Left ventricle myocardium superior (tissue), 1 donor: ENCODE data around the gene RBM15B. TPM values are rescaled to one million over a fixed set of nuclear protein-coding genes. Genes with fewer than 3 reads are reported as not detected.
"Not testable (repeated sequence)": the region's sequence is repeated elsewhere in the genome, so short reads cannot be mapped to it uniquely, and the experiment has no call there.

Source experiments
- ATAC-seq: fragments of 200-7000 bp; cut with Tn5 transposase; one replicate; pipeline ENCODE4 v1.9.1; 2020; ENCODE audit warnings: mild to moderate bottlenecking, moderate library complexity
- DNase-seq: peaks from one replicate; pipeline ENCODE4 v3.0.0-alpha.2; 2020
- intact Hi-C: fragments of 100-400 bp; cut with micrococcal nuclease; formaldehyde crosslinking; loops from one replicate; pipeline ENCODE4 v1.11.0; 2022
- total RNA-seq: library from RNA; stranded (reverse); fragmentation: NEBNext Ultra II Directional; extraction: Animal tissue kit (Norgen Biotek cat#: 25700); gene quantifications from one replicate; pipeline ENCODE4 v1.2.1, GENCODE V29; 2021
- donor health status: DM: no; HTN: yes; CAD: no; lungs with severe emphysema.

RBM15B gene
- total RNA-seq, 1 donor from 2014 or later, result 12.6 TPM

DNA sequence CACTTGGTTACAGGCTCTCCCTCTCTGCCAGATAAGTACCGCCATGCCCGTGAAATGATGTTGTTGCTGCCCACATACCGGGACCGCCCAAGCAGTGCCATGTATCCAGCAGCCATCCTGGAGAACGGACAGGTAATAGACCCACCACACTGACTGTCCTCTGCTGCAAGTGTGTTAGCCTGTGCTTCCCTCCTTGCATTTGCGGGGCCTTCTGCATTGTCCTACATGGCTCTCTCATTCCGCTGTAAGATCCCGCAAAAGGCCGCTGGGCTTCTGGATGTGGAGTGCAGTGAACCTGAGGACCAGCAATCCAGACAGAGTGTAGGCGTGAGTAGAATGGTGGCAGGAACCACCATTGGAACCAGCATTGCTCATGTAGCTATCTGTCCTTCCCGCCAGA, 16.6 kb upstream of the RBM15B start:
- intact Hi-C loops, result no loop called here
- DNase-seq (no peak), ATAC-seq (no peak)

DNA sequence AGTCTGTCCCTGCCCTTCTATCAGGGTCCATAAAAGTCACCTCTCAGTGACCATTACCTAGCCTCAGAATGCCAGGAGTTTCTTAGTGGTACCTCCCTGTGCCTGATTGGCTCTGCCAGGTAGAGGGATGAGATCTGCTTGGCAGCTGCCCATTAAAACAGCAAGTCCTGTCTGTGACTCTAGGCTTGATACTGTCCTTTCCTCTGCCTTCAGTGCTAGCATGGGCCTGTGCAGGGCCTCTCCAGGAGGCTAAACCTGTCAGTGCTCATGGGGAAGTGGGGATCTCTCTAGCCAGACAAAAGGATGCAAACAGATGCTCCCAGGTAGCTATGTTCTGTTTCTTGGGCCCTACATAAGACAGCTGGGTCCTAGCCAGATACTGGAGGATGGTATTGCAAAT, 15.9 kb upstream of the RBM15B start:
- intact Hi-C loops, result no loop called here
- no peak for DNase-seq

DNA sequence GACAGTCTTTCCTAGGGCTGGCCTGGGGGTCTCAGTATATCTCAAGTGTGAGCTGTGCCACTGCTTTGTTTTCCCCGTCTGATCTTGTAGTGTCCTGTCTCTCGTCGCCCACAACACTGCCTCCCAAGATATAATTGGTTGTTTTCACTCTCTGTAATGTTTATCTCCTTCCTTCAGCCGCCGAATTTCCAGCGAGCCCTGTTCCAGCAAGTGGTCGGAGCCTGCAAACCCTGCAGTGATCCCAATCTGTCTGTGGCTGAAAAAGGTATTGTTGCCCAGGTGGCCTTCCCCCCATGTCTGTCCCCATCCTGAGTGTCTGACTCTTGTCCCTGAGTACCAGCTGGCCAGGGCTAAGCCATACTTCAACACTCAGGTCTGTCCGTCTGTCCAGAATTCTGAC, 15.5 kb upstream of the RBM15B start:
- intact Hi-C loops, result no loop called here
- ATAC-seq (no peak), DNase-seq (no peak)

More for the DNA sequence above, 15.9 kb upstream of the RBM15B start:
- no peak for ATAC-seq

DNA sequence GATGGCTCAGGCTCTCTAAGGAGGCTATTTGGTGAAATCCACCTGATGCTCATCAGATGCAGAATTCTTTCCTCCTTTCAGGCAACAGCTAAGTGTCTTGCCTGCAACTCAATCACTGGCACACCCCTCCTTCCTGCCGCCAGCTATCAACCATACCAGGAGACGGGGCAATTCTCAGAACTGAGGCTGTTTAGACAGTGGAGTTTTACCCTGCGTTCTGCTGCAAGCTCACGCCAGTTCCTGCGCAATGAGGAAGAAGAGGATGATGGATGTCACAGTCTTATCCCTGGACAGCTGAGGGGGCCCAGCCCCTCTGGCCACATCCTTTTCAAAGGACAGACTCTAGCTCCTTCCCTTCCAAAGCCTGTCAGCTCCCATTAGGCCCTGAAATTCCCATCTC, 13.0 kb upstream of the RBM15B start:
- ATAC-seq (no peak), DNase-seq (no peak)
- intact Hi-C loops, result no loop called here

DNA sequence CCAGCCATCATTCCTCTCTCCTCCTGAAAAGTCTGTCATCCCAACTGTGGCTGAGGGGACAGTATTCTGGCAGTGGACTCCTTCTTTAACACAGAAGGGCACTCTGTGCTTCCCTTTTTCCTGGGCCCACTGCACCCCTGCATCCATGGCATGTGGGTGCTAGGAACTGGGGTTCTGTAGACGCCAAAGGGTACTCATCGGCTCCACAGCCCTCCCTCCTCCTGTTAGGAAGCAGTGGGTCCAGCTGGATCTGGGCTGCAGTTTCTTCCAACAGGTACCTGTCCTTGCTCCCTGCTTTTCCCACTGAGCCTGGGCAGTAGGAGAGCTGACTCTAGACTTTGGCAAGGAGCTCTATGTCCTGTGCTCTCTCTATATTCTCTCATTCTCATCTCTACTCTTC, 12.4 kb upstream of the RBM15B start:
- intact Hi-C loops, result no loop called here
- ATAC-seq (no peak), DNase-seq (no peak)

DNA sequence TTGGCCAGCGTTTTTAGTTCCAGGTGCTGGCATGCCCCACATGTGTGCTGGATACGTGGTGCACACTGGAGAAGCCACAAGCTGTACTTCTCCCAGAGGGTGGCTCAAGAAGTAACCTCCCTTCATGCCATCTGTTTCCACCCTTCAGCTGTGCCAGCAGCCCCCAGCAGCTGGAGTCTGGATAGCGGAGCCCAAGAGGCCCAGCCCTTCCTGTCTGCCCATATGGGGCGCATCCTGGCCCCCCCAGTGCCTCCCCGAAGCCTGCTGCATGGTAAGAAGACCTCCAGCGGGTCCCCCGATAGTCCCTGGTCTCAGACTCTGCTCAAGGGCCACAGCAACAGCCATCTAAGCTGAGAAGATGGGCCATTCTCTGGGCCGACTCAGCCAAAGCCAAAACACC, 11.8 kb upstream of the RBM15B start:
- no peak for ATAC-seq
- intact Hi-C loops, result no loop called here
- no peak for DNase-seq

DNA sequence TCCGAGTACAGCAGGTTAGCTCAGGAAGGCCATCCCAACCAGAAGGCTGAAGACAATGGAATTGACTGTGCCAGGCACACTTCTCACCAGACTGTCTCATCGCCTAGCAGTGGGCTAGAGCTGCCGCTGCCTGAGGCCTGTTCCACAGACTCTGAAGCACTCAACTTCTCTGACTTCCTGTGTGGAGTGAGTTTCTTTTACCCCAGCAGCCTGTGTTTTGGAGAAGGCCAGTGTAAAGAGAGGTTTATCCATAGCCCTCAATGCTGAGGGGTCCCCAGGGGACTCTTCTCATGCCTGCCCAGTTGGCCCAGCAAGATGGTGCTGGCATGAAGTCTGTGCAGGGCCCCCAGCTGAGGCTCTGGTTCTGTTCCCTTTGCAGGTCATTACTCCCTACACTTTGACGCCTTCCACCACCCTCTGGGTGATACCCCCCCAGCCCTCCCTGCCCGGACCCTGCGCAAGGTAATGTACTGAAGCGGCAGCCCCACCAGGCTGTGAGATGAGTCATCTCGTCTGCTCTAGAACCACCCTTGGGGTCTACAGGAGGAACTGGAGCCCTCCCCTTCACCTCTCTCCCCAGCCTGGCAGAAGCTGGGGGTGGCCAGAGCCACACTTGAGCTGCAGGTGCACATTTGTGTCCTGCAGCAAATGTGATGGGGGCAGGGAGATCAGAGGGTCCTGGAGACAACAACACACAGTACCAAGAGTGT, 11.2 kb upstream of the RBM15B start:
- intact Hi-C loops, result no loop called here
- ATAC-seq, result no peak
- DNase-seq, result no peak

DNA sequence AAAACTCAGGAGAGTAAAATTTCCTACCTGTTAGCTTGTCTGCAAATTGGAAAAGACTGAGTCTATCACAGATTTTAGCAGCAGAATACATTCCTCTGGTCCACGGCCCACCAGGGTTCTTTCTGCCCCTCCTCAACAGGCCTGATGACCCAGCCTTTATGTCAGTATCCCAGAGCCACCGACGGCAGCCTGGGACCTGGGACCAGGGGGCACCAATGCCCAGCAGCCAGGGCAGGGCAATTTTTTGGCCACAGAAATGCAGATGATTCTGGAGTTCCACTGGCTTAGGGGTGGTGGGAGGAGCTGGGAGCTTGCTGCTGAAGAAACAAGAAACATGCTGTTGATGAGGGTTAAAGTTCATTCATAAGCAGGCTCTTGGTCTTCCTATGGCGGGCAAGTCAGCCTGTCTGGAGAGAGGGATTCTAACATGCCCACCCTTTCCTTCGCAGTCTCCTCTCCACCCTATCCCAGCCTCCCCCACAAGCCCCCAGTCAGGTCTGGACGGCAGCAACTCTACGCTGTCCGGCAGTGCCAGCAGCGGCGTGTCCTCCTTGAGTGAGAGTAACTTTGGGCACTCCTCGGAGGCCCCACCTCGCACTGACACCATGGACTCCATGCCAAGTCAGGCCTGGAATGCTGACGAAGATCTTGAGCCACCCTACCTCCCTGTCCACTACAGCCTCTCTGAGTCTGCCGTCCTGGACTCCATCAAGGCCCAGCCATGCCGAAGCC, 10.3 kb upstream of the RBM15B start:
- ATAC-seq (no peak), DNase-seq (no peak)
- intact Hi-C loops, result no loop called here

DNA sequence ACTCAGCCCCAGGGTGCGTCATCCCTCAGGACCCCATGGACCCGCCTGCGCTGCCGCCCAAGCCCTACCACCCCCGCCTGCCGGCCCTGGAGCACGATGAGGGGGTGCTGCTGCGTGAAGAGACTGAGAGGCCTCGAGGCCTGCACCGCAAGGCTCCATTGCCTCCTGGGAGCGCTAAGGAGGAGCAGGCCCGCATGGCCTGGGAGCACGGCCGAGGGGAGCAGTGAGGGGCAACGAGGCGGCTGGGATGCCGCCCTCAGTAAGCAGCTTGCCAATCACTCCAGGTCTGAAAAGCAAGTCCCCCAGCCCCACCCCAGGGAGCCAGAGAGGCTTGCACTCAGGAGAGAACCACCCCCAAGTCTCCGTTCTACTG, 9.8 kb upstream of the RBM15B start:
- DNase-seq (no peak), ATAC-seq (no peak)
- intact Hi-C loops, result no loop called here

DNA sequence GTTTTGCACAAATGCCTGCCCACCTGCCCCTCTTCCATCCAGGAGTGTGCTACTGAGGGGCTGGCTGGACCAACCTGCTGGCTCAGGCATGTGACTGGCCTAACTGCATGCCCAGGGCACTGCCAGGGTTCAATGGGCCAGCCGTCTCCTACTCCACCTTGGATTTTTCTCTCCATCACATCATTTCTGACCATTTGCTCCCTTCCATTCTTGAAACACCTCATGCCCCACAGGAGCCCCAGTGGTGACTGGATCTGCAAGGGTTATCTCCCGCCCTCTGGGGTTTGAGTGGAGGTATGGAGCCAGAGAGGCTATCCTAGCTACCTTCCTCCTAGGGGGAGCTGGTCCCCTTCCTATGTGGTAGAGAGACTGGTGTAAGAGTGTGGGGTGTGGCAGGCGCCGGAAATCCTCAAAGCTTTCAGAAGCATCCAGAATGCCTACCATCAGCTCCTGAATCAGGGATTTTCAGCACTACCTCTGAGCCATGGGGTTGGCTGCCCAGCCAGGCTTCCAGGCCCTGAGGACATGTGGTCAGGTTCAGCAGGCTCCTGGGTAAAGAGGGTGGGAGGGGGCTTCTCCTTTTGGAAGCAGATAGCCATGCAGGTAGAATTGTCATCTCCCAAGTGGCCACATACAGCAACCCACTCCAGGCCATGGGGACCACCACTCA, 8.9 kb upstream of the RBM15B start:
- ATAC-seq, result no peak
- no peak for DNase-seq
- intact Hi-C loops, result no loop called here

DNA sequence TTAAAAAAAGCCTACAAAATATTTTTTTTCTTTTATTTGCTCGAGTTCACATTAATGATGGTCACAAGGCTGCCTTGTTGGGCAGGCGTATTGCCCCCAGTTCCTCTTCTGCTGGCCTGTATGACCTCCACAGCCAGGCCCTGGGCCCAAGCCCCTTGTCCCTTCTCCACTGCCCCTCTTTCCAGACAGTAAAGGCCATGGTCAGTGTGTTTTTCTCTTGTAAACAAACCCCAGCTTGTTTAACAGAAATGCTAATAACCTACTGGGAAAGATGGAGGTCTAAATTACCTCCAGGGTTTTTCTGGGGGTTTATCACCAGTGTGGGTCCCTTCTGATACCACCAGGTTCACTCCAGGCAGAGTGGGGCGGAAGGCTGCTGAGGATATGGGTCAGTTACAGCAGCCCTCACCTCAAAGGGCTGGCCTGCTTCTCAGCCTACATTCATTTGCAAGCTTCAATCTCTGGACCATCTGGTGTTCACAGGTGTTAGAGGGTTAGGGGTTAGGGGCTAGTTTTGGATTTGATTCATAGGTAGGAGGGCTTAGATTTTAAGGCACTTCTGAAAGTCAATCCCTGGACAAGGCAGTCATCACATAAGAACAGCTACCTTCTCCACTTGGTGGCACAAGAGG, 8.0 kb upstream of the RBM15B start:
- no peak for DNase-seq
- intact Hi-C loops, result no loop called here
- ATAC-seq, result no peak

DNA sequence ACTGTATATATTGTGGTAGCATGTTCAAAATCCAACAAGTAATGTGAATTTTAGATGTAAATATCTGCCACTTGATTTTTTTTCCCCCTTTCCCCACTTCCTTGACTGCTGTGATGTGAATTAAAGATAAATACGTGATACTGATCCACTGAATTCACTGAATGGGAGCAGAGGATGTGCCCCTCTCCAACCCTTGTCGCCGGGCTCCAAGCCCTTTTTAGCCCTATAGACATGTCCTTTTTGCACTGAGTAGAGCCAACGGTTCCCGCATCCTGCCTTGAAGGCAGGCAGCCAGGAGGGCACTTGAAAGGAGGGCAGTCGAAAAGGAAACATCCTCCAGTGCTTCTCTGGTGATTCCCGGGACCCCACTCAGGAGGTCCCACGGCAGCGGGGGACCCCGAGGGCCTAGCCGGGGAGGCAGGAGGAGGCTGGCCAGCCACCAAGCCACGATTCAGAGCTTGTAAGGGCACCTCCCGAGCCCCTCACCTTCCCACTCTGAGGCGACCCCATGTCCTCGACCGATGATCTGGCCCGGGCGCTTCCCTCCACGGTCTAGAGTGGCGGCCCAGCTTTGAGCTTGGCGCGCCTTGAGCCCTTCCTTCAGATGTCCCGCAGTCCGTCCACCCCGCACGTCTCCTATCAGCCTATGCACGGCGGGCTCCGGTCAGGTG, 6.9 kb upstream of the RBM15B start:
- DNase-seq (peak; percentile 63), ATAC-seq (peak; percentile 34)
- intact Hi-C loops, result no loop called here

DNA sequence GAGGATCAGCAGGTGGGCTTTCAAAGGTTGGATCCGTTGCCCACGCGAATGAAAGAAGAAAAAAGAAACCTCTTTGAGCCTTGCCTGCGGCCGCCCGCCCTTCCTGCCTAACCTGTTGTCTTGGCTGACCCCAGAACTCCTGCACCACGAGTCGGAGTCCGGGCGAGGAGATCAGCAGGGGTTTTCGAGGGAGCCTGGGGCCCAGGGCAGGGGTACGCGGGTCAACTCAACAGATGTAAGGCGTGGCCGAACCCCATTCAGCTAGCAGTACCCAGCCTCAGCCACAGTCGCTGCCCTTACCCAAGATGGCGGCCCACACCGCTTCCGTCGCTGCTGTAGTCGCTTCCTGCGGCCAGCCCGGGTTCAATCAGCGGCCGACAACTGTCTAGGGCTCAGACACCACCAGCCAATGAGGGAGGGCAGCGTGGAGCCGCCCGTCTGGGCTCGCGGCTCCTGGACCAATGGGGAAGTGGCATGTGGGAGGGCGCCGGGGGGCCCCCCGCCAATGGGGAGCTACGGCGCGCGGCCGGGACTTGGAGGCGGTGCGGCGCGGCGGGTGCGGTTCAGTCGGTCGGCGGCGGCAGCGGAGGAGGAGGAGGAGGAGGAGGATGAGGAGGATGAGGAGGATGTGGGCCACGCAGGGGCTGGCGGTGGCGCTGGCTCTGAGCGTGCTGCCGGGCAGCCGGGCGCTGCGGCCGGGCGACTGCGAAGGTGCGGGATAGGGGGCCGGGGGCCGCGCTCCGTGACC, 6.2 kb upstream of the RBM15B start, which contains the start of gene MANF:
MANF (plus strand) TSS at position 566 of the 748 bp plus-strand sequence; CDS start at position 618, 52 bp downstream.
- ATAC-seq (peak; percentile 98), DNase-seq (peak; percentile 99)
- intact Hi-C loops, result no loop called here

DNA sequence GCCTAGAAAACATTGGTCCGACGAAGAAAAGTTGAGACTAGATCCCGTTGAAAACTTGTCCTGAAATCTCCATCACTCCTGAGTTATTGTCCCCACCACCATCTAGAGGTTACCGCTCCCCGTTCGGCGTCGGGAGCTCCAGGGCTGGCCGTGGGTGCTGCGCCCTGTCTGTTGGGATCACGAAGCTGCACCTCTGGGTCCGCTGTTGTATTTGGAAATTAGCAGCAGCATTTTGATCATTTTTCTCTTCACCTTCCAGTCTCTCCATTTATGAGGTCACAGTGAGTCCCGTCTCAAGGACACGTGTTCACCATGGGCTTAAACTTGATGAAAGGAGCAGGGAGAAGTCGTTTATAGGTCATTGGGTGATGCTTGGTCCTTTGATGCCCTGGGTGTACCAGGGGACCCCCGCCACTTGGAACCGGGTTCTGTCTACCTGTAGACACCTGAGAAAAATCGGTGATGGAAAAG, 5.4 kb upstream of the RBM15B start:
- ATAC-seq (no peak), DNase-seq (no peak)
- intact Hi-C loops, result no loop called here

DNA sequence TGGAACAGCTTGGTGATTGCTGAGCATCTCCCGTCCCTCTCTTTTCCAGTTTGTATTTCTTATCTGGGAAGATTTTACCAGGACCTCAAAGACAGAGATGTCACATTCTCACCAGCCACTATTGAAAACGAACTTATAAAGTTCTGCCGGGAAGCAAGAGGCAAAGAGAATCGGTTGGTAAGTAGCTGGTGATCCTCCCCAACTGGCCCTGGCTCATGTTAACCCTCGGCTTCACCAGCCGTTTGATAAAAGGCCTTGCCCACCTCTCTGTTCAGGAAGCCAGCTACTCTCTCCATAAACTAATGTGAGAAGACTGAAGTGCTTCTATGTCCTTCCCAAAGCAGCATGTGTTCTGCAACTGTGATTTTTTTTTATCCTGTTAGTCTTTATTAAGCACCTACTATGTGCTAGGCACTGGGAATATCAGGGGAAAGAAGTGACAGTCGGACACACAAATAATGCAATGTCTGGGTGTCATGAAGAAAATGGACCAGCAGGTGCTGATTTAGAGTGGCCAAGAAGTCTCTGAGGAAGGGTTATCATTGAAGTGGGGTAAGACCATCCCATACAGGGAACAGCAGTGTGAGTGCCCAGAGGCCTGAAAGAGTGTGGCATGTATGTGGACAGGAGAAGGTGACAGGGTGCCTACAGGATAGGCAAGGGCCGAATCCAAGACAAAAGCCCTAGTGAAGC, 4.8 kb upstream of the RBM15B start:
- intact Hi-C loops, result no loop called here
- DNase-seq (no peak), ATAC-seq (no peak)

DNA sequence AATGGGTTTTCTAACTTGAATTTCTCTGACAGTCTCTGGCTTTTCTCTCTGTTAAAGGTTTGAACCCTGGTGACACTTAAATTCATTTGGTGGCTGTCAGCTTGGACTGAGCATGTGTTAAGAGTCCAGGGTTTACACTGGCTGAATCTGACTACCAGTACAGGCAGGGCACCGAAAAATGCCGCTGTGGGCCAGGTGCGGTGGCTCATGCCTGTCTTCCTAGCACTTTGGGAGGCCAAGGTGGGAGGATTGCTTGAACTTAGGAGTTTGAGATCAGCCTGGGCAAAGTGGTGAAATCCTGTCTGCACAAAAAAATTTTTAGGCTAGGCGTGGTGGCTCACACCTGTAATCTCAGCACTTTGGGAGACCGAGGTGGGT, 4.2 kb upstream of the RBM15B start:
- no peak for ATAC-seq
- intact Hi-C loops, result no loop called here

DNA sequence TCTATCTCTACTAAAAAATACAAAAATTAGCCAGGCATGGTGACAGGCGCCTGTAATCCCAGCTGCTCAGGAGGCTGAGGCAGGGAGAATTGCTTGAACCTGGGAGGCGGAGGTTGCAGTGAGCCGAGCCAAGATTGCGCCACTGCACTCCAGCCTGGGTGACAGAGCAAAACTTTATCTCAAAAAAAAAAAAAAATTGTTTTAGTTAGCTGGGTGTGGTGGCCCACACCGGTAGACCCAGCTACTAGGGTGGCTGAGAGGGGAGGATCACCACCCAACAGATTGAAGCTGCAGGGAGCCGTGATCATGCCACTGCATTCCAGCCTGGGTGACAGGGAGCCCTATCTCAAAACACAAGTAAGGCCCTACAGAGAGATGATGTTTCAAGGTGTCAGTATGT, 3.8 kb upstream of the RBM15B start:
- ATAC-seq, DNase-seq, intact Hi-C loops: not testable (repeated sequence)

More for the DNA sequence above, 4.2 kb upstream of the RBM15B start:
- no peak for DNase-seq
